Measurements from ENCODE around the gene CTF1.

The CTF1 gene

GRCh38 chr16:30866031-30866430 lies 30.4 kb upstream of the CTF1 start:
- no peak for TF ChIP-seq CTCF (conservative IDR thresholded peaks at IDR 0.05; ENCODE audit: low read length)
- no peak for TF ChIP-seq EZH2phosphoT487 (IDR thresholded peaks at IDR 0.05; ENCODE audit: borderline replicate concordance)
- H3K9me2 ChIP-seq (replicated peaks; ENCODE audit: low read depth, low read length), result no peaks in the 10 kb centered on the region
- no peaks in the 10 kb centered on the region for H3K79me2 ChIP-seq (ENCODE audit: insufficient read depth, low read length)
- no peaks in the 10 kb centered on the region for H4K20me1 ChIP-seq (ENCODE audit: insufficient read depth, low read length, poor library complexity, severe bottlenecking)
- no peak overlapping the region for H2AFZ ChIP-seq (ENCODE audit: low read length)
- H3F3A ChIP-seq (ENCODE audit: low read depth), result no peaks in the 10 kb centered on the region
- no peaks in the 10 kb centered on the region for H3K9me3 ChIP-seq (ENCODE audit: insufficient read depth, low read depth, low read length)
- H3K9ac ChIP-seq (ENCODE audit: low read depth, low read length, poor library complexity, severe bottlenecking), result no peak overlapping the region
- H3K4me1 ChIP-seq (ENCODE audit: insufficient read depth, low read length, poor library complexity, severe bottlenecking), result no peaks in the 10 kb centered on the region
- no peaks in the 10 kb centered on the region for H3K27me3 ChIP-seq (ENCODE audit: insufficient read depth, low read length, poor library complexity, severe bottlenecking)
- no peak overlapping the region for H3K4me3 ChIP-seq (ENCODE audit: low read length, poor library complexity, severe bottlenecking)
- no peaks in the 10 kb centered on the region for H3K36me3 ChIP-seq (ENCODE audit: insufficient read depth, low read length)
- H3K4me2 ChIP-seq (ENCODE audit: low read depth, low read length, poor library complexity, severe bottlenecking), result no peak overlapping the region

- Histone ChIP-seq H3K4me1 (ENCODE audit: insufficient read depth, low read length, poor library complexity, severe bottlenecking) (no peaks in the 10 kb centered on the region), H3K27me3 (ENCODE audit: insufficient read depth, low read length, poor library complexity, severe bottlenecking) (no peaks in the 10 kb centered on the region), H3K9me2 (replicated peaks; ENCODE audit: low read depth, low read length) (no peaks in the 10 kb centered on the region), H3K79me2 (ENCODE audit: insufficient read depth, low read length) (no peaks in the 10 kb centered on the region), H3K9ac (ENCODE audit: low read depth, low read length, poor library complexity, severe bottlenecking) (no peak overlapping the region), H3K9me3 (ENCODE audit: insufficient read depth, low read depth, low read length) (no peaks in the 10 kb centered on the region), H3K4me2 (ENCODE audit: low read depth, low read length, poor library complexity, severe bottlenecking) (no peak overlapping the region), H3K36me3 (ENCODE audit: insufficient read depth, low read length) (no peaks in the 10 kb centered on the region), H3F3A (ENCODE audit: low read depth) (no peaks in the 10 kb centered on the region; the same call in 1 of the 2 replicates), H2AFZ (ENCODE audit: low read length) (no peak overlapping the region), H3K4me3 (ENCODE audit: low read length, poor library complexity, severe bottlenecking) (no peak overlapping the region), H4K20me1 (ENCODE audit: insufficient read depth, low read length, poor library complexity, severe bottlenecking) (no peaks in the 10 kb centered on the region)
- TF ChIP-seq CTCF (conservative IDR thresholded peaks at IDR 0.05; ENCODE audit: low read length), result peak; percentile 38
- no peak for TF ChIP-seq EZH2phosphoT487 (IDR thresholded peaks at IDR 0.05; ENCODE audit: borderline replicate concordance)
These were observed 28.7 kb upstream of the CTF1 start for GRCh38 chr16:30867747-30868146.

- Histone ChIP-seq H3K4me3 (ENCODE audit: low read length, poor library complexity, severe bottlenecking) (no peak overlapping the region), H3F3A (ENCODE audit: low read depth) (no peaks in the 10 kb centered on the region; the same call in 1 of the 2 replicates), H3K9me2 (replicated peaks; ENCODE audit: low read depth, low read length) (no peaks in the 10 kb centered on the region), H3K36me3 (ENCODE audit: insufficient read depth, low read length) (no peaks in the 10 kb centered on the region), H3K4me1 (ENCODE audit: insufficient read depth, low read length, poor library complexity, severe bottlenecking) (peaks cover 6% of the 10 kb centered on the region), H3K79me2 (ENCODE audit: insufficient read depth, low read length) (peaks cover 16% of the 10 kb centered on the region), H3K9me3 (ENCODE audit: insufficient read depth, low read depth, low read length) (no peaks in the 10 kb centered on the region), H3K9ac (ENCODE audit: low read depth, low read length, poor library complexity, severe bottlenecking) (no peak overlapping the region), H3K4me2 (ENCODE audit: low read depth, low read length, poor library complexity, severe bottlenecking) (no peak overlapping the region), H3K27me3 (ENCODE audit: insufficient read depth, low read length, poor library complexity, severe bottlenecking) (no peaks in the 10 kb centered on the region), H2AFZ (ENCODE audit: low read length) (no peak overlapping the region), H4K20me1 (ENCODE audit: insufficient read depth, low read length, poor library complexity, severe bottlenecking) (no peaks in the 10 kb centered on the region)
- TF ChIP-seq CTCF (conservative IDR thresholded peaks at IDR 0.05; ENCODE audit: low read length) (no peak), EZH2phosphoT487 (IDR thresholded peaks at IDR 0.05; ENCODE audit: borderline replicate concordance) (no peak)
These were observed 25.5 kb upstream of the CTF1 start for GRCh38 chr16:30870904-30871303.

All from Loucy (cell line).